HL-60/S4 treated with retinoic acid at 250 ng/mL for 4 days and 3 days (cell line): ENCODE data around the gene TRAPPC6A.

Source experiments
- in situ Hi-C: fragments of 300-500 bp; cut with MboI; formaldehyde crosslinking; loops from 2 replicates; pipeline ENCODE4 v1.7.0; 2022; ENCODE audit warnings: low sequenced_read_pairs

The TRAPPC6A gene

GRCh38 chr19:45177817-45178261, at the start of gene TRAPPC6A:
Gene TRAPPC6A, minus strand, starts transcription at chr19:45178237. Its CDS starts 19 bp downstream, at chr19:45178218.
- in situ Hi-C loops: no loop called here

GRCh38 chr19:45224645-45225044, 46.6 kb upstream of the TRAPPC6A start:
- in situ Hi-C loops: no loop called here

GRCh38 chr19:45223879-45224278, 45.8 kb upstream of the TRAPPC6A start:
- in situ Hi-C loops: no loop called here

- in situ Hi-C loops: no loop called here
Measured at GRCh38 chr19:45222724-45223123, 44.7 kb upstream of the TRAPPC6A start.

GRCh38 chr19:45218911-45219743, 41.1 kb upstream of the TRAPPC6A start:
- in situ Hi-C loops: no loop called here

GRCh38 chr19:45218426-45218825, 40.4 kb upstream of the TRAPPC6A start:
- in situ Hi-C loops: no loop called here

GRCh38 chr19:45217957-45218334, 39.9 kb upstream of the TRAPPC6A start:
- in situ Hi-C loops: no loop called here

GRCh38 chr19:45217193-45217956, 39.3 kb upstream of the TRAPPC6A start:
- in situ Hi-C loops: no loop called here

- in situ Hi-C loops: no loop called here
Measured at GRCh38 chr19:45216667-45217066, 38.6 kb upstream of the TRAPPC6A start.

GRCh38 chr19:45215391-45216191, 37.6 kb upstream of the TRAPPC6A start:
- in situ Hi-C loops: no loop called here

- in situ Hi-C loops: no loop called here
Measured at GRCh38 chr19:45213031-45213430, 35.0 kb upstream of the TRAPPC6A start.

GRCh38 chr19:45211751-45212381, 33.8 kb upstream of the TRAPPC6A start:
- in situ Hi-C loops: no loop called here

GRCh38 chr19:45206328-45206727, 28.3 kb upstream of the TRAPPC6A start:
- in situ Hi-C loops: no loop called here

GRCh38 chr19:45205810-45206209, 27.8 kb upstream of the TRAPPC6A start:
- in situ Hi-C loops: no loop called here

- in situ Hi-C loops: no loop called here
Measured at GRCh38 chr19:45202637-45203036, 24.6 kb upstream of the TRAPPC6A start.

- in situ Hi-C loops: no loop called here
Measured at GRCh38 chr19:45200568-45200967, 22.5 kb upstream of the TRAPPC6A start.

GRCh38 chr19:45195764-45196163, 17.7 kb upstream of the TRAPPC6A start:
- in situ Hi-C loops: no loop called here

GRCh38 chr19:45191375-45191774, 13.3 kb upstream of the TRAPPC6A start:
- in situ Hi-C loops: no loop called here

- in situ Hi-C loops: no loop called here
Measured at GRCh38 chr19:45189971-45190370, 11.9 kb upstream of the TRAPPC6A start.

- in situ Hi-C loops: no loop called here
Measured at GRCh38 chr19:45187421-45188100, 9.5 kb upstream of the TRAPPC6A start.
